Measurements from ENCODE around the gene SLC7A4.

The SLC7A4 gene

GRCh38 chr22:20983081-20983771 is 49.1 kb downstream of the SLC7A4 start:
- DNase-seq (ENCODE audit: low spot score), result no peak

GRCh38 chr22:20982563-20982882 is 49.8 kb downstream of the SLC7A4 start:
- no peak for DNase-seq (ENCODE audit: low spot score)

GRCh38 chr22:20981787-20982562 is 50.4 kb downstream of the SLC7A4 start, which contains the start of gene LZTR1:
TSS of gene LZTR1 (plus strand) at chr22:20982297. CDS start at chr22:20982372, 75 bp downstream.
- DNase-seq (ENCODE audit: low spot score), result peak; percentile 81

GRCh38 chr22:20980938-20981722 is 51.2 kb downstream of the SLC7A4 start:
- no peak for DNase-seq (ENCODE audit: low spot score)

- no peak for DNase-seq (ENCODE audit: low spot score)
Observed at GRCh38 chr22:20980523-20980922, 51.8 kb downstream of the SLC7A4 start.

- DNase-seq (ENCODE audit: low spot score), result no peak
Observed at GRCh38 chr22:20979940-20980453, 52.4 kb downstream of the SLC7A4 start.

GRCh38 chr22:20979243-20979809 is 53.0 kb downstream of the SLC7A4 start:
- no peak for DNase-seq (ENCODE audit: low spot score)

Measured in cerebellar cortex (tissue), 1 donor.